Motor neuron (in vitro differentiated cells): Measurements from ENCODE around the gene TIMM10B. TPM values are rescaled to one million over a fixed set of nuclear protein-coding genes. Genes with fewer than 3 reads are reported as not detected.

Experiments
- ATAC-seq, 8 experiments: fragments of 200-7000 bp; cut with Tn5 transposase; replicated peaks in 6 of 8; 2 replicates each; pipeline ENCODE4 v1.8.0; 2021; ENCODE audit warnings: mild to moderate bottlenecking in 8 of 8, moderate library complexity in 8 of 8
- H3K27ac ChIP-seq, 2 donors: fragments of 250-450 bp; sonication (Bioruptor Pico); 2 replicates each; pipeline ENCODE4 v1.9.0; 2021; ENCODE audit warnings: antibody characterized with exemption in 2 of 2, mild to moderate bottlenecking in 2 of 2, moderate library complexity in 1 of 2
- H3K4me1 ChIP-seq, 2 donors: fragments of 250-450 bp; sonication (Bioruptor Pico); replicated peaks in 1 of 2; 2 replicates each; pipeline ENCODE4 v1.6.1; 2021; ENCODE audit warnings: antibody characterized with exemption in 2 of 2, mild to moderate bottlenecking in 2 of 2, moderate library complexity in 1 of 2
- H3K4me3 ChIP-seq, 5 donors: fragments of 250-450 bp; sonication (Bioruptor Pico); 2 replicates each; pipeline ENCODE4 v1.9.0; 2021; ENCODE audit warnings: antibody characterized with exemption in 5 of 5, mild to moderate bottlenecking in 5 of 5, moderate library complexity in 4 of 5
- WGBS, 10 experiments: fragments of 450-650 bp; shearing (Covaris generic); methylation state at CpG; one replicate each; pipeline ENCODE4 v1.0.0; 2022; 5-methylcytosine and 5-hydroxymethylcytosine counted together
- in situ Hi-C, 9 experiments: fragments of 400-800 bp; cut with MboI; loops; one replicate each; pipeline ENCODE4 v1.15.0; 2021; ENCODE audit warnings: low sequenced_read_pairs in 9 of 9, low pct_unique_long_range_greater_than_20kb in 2 of 9; ENCODE audit not compliant: unreplicated experiment in 9 of 9
- total RNA-seq, 8 experiments: library from RNA; unstranded; fragments of 300-600 nt; gene quantifications; 2 replicates each; pipeline versions ENCODE4 v1.2.3 to v1.2.4, GENCODE V29; 2022

TIMM10B gene
- total RNA-seq, 8 experiments from 2014 or later, result 18.4 to 46.1 (median 31.6) TPM

DNA sequence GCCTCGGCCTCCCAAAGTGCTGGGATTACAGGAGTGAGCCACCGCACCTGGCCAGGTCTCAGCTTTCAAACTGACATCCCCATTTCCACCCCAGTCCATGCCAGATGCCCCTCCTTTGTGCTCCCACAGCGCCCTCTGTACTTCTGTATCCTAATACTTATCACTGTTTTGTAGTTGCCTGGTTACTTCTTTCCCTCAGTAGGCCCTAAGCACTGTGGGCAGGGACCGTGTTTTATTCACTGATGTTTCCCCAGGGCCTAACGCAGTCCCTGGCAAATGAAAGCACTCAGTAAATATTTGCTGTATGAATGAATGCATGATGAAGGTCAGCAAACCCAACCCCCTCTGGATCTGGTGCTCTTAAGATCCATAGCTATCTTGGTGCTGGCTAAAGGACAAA lies 5.4 kb upstream of the TIMM10B start:
- no peak overlapping the region for H3K4me3 ChIP-seq
- in situ Hi-C loops, result no loop called here
- WGBS, 10 experiments, result 10 to 100% (median 69%) methylated on average over 1 to 4 of the region's 5 CpGs; no CpG with 5 or more reads in 3 of the 10 experiments
- peaks cover 18 to 24% of the 10 kb centered on the region in 2 donors for H3K4me1 ChIP-seq
- ATAC-seq, result peak in 1 of 8 experiments; percentile 23
- H3K27ac ChIP-seq, result no peak overlapping the region

DNA sequence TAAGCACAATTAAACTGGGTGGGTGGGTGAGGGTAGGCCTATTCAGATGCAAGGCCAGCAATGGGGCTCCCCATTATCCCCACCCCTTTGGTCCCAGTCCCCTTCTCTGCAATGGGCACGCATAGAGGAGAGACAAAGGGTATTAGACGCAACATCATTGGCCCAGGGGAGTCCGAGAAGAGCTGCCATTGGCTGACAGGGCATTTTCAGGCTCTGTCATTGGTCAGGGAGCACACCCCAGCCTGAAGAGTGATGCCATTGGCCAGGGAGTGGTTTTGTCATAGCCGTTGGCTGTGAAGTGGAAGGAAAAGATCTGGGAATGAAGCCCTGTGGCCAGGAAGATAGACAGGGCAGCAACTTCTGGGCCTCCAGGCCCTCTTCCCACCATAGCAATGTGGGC lies 4.7 kb upstream of the TIMM10B start:
- Histone ChIP-seq H3K4me1 (peaks cover 18 to 24% of the 10 kb centered on the region in 2 donors), H3K4me3 (no peak overlapping the region), H3K27ac (no peak overlapping the region)
- no peak for ATAC-seq
- in situ Hi-C loops, result no loop called here
- 80 to 100% (median 92%) methylated on average over 1 to 4 of the region's 4 CpGs; no CpG with 5 or more reads in 6 of the 10 experiments for WGBS, 10 experiments

DNA sequence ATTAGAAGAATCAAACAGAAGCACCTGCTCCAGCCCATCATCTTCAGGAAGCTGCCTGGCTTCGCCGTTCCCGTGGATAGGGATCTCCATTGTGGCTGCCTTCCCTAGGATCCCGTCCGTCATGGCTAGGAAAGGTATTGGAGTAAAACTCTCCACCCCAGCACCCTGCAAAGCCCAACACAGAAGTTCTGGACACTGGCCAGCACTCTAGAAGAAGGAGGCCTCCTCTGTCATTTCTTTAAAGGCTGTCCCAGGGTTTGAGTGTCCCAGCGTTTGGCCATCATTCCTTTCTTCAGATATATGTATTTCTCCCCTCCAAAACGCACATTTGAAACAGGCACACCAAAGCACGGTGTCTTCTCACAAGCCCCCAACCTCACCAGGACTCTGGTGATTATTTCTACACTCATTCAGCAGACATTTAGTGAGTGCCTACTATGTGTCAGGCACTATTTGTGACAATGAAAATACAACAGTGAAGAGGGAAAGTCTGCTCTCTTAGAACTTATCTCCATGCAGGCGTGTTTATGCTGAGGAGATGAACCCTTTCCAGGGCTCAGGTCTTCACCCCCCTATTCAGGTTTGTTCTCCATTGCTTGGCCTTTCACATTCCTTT lies 894 bp upstream of the TIMM10B start:
- H3K4me1 ChIP-seq, result peaks cover 12 to 13% of the 10 kb centered on the region in 2 donors
- in situ Hi-C loops, result no loop called here
- peak overlapping the region; percentile 67 to 98 (median 95) for H3K4me3 ChIP-seq
- H3K27ac ChIP-seq, result peak overlapping the region; percentile 83 to 97
- ATAC-seq, result no peak
- WGBS, 10 experiments, result 33 to 93% (median 64%) methylated on average over 2 to 8 of the region's 9 CpGs; no CpG with 5 or more reads in 2 of the 10 experiments

DNA sequence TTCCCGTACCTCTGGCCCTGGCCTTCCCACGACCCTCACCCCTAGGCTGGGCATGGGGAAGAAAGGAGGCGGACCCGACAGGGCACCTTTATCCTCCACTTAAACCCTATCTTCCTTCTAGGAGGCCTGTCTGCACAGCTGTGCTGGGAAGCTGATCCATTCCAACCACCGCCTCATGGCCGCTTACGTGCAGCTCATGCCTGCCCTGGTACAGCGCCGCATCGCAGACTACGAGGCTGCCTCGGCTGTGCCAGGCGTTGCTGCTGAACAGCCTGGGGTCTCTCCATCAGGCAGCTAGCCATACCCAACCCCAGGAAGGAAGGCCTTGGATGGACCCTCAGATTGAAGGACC lies 599 bp downstream of the TIMM10B start:
- Histone ChIP-seq H3K4me1 (peaks cover 12 to 13% of the 10 kb centered on the region in 2 donors), H3K4me3 (peak overlapping the region; percentile 67 to 98 (median 95)), H3K27ac (peak overlapping the region; percentile 71 to 97)
- peak in 3 of 8 experiments; percentile 2 to 9 (median 8) for ATAC-seq
- WGBS, 10 experiments, result 0 to 11% (median 7%) methylated on average over 1 to 7 of the region's 13 CpGs; no CpG with 5 or more reads in 6 of the 10 experiments
- in situ Hi-C loops, result no loop called here

DNA sequence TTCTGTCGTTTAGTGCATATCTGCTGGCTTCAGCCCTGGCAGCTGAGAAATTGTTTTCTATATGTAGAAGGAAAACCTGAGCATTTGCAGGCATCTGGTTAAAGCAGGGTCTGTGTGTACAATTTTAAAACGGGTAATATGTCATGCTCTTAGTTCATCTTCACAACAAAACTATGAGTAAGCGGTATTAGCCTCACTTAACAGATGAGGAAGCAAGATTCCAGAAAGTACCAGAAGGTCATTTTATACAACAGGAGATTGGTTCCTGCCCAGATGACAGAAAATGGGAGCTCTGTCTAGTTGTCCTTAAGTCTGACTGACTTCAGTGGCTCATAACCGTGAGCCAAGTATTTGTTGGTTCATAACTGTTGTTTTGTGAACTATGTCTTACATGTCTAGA lies 1.1 kb downstream of the TIMM10B start:
- in situ Hi-C loops, result no loop called here
- peak overlapping the region; percentile 71 to 97 for H3K27ac ChIP-seq
- peak overlapping the region; percentile 67 to 98 (median 95) for H3K4me3 ChIP-seq
- H3K4me1 ChIP-seq, result peaks cover 12 to 13% of the 10 kb centered on the region in 2 donors
- WGBS, 10 experiments, result 58 to 96% (median 85%) methylated on average over 2 to 4 of the region's 4 CpGs; no CpG with 5 or more reads in 2 of the 10 experiments
- no peak for ATAC-seq

DNA sequence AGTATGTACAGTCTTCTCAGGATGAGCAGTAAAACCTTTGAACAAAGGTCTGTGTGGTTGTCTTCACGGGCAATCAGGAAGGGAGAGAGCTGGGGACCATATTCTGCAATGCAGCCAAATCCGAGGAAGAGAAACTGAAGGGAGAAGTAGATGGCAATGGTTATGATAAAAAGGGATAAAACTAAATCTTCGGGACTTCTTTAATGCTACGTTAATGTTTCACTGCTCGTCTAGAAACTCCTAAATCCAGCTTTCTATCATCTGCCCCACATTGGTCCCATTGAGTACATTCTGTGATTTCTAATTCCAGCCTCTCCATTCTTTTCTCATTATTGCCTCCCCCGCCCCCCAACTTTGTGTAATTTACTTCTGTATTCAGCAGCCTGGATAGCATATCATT lies 1.7 kb downstream of the TIMM10B start:
- in situ Hi-C loops, result no loop called here
- 77 to 100% (median 94%) methylated on average over 1 to 6 of the region's 6 CpGs for WGBS, 10 experiments
- ATAC-seq, result no peak

DNA sequence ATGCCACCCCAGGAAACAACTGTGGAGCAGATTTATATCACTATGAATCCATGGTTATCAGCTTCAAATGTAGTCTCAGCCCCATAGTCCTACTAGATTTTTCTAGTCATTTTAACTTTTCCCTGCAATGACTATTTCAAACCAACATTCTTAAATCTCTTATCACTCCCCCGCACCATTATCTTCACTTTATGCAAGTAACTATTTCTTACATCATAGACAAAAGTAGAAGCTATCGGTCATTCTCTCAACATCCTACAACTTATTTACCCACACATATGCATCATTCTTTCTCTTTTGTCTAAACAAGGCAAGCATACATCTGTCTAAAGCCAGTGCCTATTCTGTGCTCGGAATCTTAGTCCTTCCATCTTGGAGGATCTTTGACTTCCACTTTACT lies 4.4 kb downstream of the TIMM10B start:
- in situ Hi-C loops, result no loop called here
- ATAC-seq, result no peak
- peaks cover 5 to 7% of the 10 kb centered on the region in 2 donors for H3K4me1 ChIP-seq
- no peak overlapping the region for H3K4me3 ChIP-seq
- WGBS, 10 experiments, result 75 to 100% (median 97%) methylated on average over 2 to 3 of the region's 3 CpGs
- no peak overlapping the region for H3K27ac ChIP-seq

More for the DNA sequence above, 1.7 kb downstream of the TIMM10B start:
- Histone ChIP-seq H3K4me1 (peaks cover 12 to 13% of the 10 kb centered on the region in 2 donors), H3K4me3 (peak overlapping the region in 1 of 5 donors; percentile 95), H3K27ac (no peak overlapping the region)

DNA sequence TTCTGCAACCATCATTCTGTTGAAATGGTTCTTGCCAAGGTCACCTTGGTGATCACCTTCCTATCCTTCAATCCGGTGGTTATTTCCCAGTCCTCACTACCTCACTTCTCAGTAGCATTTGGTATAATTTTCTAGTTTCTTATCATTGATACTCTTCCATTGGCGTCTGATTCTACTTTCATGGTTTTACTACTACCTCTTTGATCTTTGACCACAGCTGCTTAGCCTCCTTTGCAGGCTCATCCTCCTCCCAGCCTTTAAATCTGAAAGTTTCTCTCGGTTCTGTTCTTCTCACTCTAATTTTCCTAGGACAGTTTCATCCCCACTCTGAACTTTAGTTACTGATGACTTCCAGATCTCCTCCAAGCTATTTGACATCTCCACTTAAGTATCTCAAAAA lies 5.0 kb downstream of the TIMM10B start:
- in situ Hi-C loops, result no loop called here
- Histone ChIP-seq H3K4me3 (no peak overlapping the region), H3K4me1 (peaks cover 5 to 7% of the 10 kb centered on the region in 2 donors), H3K27ac (no peak overlapping the region)
- no peak for ATAC-seq
- WGBS, 10 experiments, result 22 to 100% (median 96%) methylated on average over 1 to 3 of the region's 3 CpGs

DNA sequence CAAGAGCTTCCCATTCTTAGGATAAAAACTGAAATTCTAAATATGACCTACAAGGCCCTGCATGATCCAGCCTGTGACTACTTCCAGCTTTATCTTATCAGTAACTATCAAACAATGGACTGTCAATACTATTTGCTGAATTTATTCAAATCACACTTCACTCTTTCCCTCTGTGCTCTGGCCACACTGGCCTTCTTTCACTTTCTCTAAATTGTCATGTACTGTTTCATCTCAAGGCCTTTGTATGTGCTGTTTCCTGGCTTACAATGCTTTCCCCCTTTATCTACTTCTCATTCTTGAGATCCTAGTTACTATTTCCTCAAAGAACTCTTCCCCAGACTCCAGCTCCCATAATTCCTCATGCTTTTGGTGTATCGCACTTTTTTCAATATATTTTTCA lies 5.6 kb downstream of the TIMM10B start:
- no peak overlapping the region for H3K4me3 ChIP-seq
- peaks cover 5 to 7% of the 10 kb centered on the region in 2 donors for H3K4me1 ChIP-seq
- no peak overlapping the region for H3K27ac ChIP-seq
- ATAC-seq, result no peak
- in situ Hi-C loops, result no loop called here
- 60 to 100% (median 100%) methylated on average over 1 of the region's 1 CpG; no CpG with 5 or more reads in 2 of the 10 experiments for WGBS, 10 experiments

DNA sequence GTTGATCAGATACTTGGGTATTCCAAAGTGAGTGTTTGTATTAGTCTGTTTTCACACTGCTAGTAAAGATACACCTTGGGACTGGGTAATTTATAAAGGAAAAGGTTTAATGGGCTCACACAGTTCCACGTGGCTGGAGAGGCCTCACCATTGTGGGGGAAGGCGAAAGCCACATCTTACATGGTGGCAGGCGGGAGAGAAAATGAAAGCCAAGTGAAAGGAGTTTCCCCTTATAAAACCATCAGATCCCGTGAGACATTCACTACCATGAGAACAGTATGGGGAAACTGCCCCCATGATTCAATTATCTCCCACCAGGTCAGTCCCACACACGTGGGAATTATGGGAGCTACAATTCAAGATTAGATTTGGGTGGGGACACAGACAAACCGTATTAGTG lies 7.0 kb downstream of the TIMM10B start:
- Histone ChIP-seq H3K4me1 (no peaks in the 10 kb centered on the region), H3K27ac (no peak overlapping the region), H3K4me3 (no peak overlapping the region)
- WGBS, 10 experiments, result 60 to 100% (median 83%) methylated on average over 1 to 4 of the region's 6 CpGs; no CpG with 5 or more reads in 1 of the 10 experiments
- in situ Hi-C loops, result no loop called here
- no peak for ATAC-seq

DNA sequence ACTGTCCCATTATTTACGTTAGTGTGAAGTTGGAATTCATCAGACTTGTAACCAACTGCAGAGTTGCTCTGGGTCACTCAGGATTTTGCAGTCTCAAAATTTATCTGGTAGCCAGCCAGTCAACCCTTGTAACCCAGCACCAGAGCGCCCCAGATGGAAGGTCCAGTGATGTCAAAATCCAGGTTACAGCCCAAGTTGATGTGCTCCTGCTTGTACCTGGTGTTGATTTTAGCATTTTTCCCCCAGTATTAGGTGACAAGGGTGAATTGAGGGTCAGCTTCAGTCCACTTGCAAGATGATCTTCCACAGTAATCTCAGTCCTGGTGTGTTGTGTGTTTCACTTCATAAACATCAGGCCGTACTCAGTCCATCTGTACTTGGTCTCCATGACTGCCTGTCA lies 7.5 kb downstream of the TIMM10B start:
- no peak overlapping the region for H3K4me3 ChIP-seq
- WGBS, 10 experiments, result 40 to 100% (median 100%) methylated on average over 1 to 2 of the region's 3 CpGs; no CpG with 5 or more reads in 3 of the 10 experiments
- H3K27ac ChIP-seq, result no peak overlapping the region
- H3K4me1 ChIP-seq, result no peaks in the 10 kb centered on the region
- ATAC-seq, result no peak
- in situ Hi-C loops, result no loop called here

DNA sequence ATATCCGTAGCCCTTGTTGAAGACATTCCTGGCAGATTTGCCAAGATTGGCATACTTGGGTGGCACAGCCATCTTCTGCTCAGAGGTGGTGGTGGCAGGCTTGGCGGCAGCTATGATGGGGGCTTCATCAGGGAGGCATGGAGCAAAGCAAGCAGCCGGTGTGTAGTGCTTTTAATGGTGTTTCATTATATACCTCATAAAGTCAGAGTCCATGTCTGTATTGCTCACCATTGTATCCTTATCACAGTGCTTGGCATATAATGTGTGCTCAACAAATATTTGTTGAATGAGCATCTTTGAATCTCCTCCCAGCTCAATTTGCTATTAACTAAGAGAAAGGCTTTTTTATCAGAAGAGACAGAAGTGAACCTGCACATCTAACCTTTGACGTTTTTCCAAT lies 8.0 kb downstream of the TIMM10B start:
- no peaks in the 10 kb centered on the region for H3K4me1 ChIP-seq
- ATAC-seq, result no peak
- H3K4me3 ChIP-seq, result no peak overlapping the region
- in situ Hi-C loops, result no loop called here
- H3K27ac ChIP-seq, result no peak overlapping the region
- WGBS, 10 experiments, result 60 to 100% (median 94%) methylated on average over 1 to 4 of the region's 4 CpGs; no CpG with 5 or more reads in 1 of the 10 experiments

DNA sequence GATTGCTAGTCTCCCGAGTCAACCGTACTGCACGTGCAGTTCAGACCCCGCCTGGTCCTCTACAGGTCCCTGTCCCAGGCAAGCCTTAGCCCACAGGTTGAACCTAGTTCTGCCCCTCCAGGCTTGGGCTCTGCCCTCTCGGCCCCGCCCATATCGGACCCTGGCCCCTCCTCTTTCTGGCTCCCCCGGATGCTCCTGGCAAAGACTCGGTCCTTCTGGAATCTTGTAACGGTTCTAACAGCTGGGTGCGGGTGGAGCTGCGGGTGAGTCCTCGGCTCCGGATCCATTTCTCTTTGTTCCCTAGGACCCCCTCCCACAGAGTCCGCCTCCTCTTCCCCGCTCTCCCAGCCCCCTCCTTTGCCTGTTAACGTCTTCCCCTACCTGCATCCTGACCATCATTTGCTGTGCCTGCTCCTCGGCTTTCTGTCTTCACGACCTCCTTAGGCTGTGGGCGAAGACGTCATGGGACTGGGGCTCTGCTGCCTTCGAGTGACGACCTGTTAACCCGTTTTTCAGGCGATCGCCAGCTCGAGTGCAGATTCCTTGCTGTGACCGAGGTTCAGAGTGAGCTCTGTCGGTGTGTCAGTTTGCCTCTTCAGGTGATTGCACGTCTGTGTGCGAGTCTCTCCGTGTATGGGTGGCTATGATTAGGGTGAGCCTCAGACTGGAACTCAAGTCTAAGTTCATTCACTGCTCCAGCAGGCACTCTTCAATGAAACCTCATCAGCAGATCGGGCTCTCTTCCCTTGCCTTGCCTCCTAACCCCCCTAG lies 16.0 kb downstream of the TIMM10B start, which contains the start of gene DNHD1:
Gene DNHD1, plus strand, starts transcription at position 212 of the 771 bp plus-strand sequence. CDS start 936 bp downstream, outside the sequence.
- WGBS, 10 experiments, result 30 to 100% (median 58%) methylated on average over 1 to 6 of the region's 33 CpGs; no CpG with 5 or more reads in 6 of the 10 experiments
- no peak within 1 kb of the TSS for H3K4me3 ChIP-seq
- ATAC-seq, result peak in 2 of 8 experiments; percentile 19 to 21
- in situ Hi-C loops, result no loop called here
- H3K4me1 ChIP-seq, result no peaks in the 10 kb centered on the region
- no peak within 1 kb of the TSS for H3K27ac ChIP-seq
